Measurements from ENCODE around the gene AHR.
A peak's percentile ranks its signal among the peaks of the same experiment; 100 is the strongest.

The AHR gene

GRCh38 chr7:17385612-17386011 lies 87.2 kb downstream of the AHR start:
- Histone ChIP-seq H3K9me3 (ENCODE audit: control insufficient read depth, low read length) (no peaks in the 10 kb centered on the region), H2BK12ac (ENCODE audit: low read length in 2 of 2) (no peak overlapping the region), H2AFZ (ENCODE audit: low read depth, low read length) (no peak overlapping the region), H3K4me2 (ENCODE audit: low read length, poor library complexity, severe bottlenecking) (no peak overlapping the region), H4K8ac (ENCODE audit: low read length) (no peak overlapping the region), H3K14ac (ENCODE audit: low read length in 2 of 2) (no peak overlapping the region), H3K4me1 (ENCODE audit: control insufficient read depth, insufficient read depth, low read depth, low read length) (no peaks in the 10 kb centered on the region), H4K91ac (ENCODE audit: low read length) (no peak overlapping the region), H3K79me1 (replicated peaks; ENCODE audit: low read length, poor library complexity, severe bottlenecking) (peaks cover 2% of the 10 kb centered on the region), H3K27me3 (ENCODE audit: control insufficient read depth in 1 of 2, insufficient read depth in 1 of 2, low read length in 2 of 2) (no peaks in the 10 kb centered on the region), H2BK120ac (ENCODE audit: low read depth, low read length) (no peak overlapping the region), H2AK5ac (ENCODE audit: low read length, severe bottlenecking) (no peak overlapping the region), H3K18ac (ENCODE audit: low read depth in 1 of 2, low read length in 2 of 2) (no peak overlapping the region), H3K4ac (ENCODE audit: low read depth in 1 of 2, low read length in 2 of 2) (no peak overlapping the region), H2BK15ac (ENCODE audit: low read depth, poor library complexity, severe bottlenecking) (no peak overlapping the region), H3K9ac (ENCODE audit: low read length) (no peak overlapping the region), H3K36me3 (ENCODE audit: control insufficient read depth in 1 of 2, insufficient read depth in 2 of 2, low read depth in 1 of 2, low read length in 2 of 2) (no peaks in the 10 kb centered on the region), H3K4me3 (ENCODE audit: insufficient read depth in 1 of 2, low read depth in 1 of 2, low read length in 2 of 2) (no peak overlapping the region), H3K23ac (ENCODE audit: low read length in 2 of 2) (no peak overlapping the region), H2BK5ac (ENCODE audit: low read depth, low read length, poor library complexity, severe bottlenecking) (no peak overlapping the region), H3K27ac (ENCODE audit: low read length, poor library complexity, severe bottlenecking) (no peak overlapping the region)
- no peak for DNase-seq

DNA sequence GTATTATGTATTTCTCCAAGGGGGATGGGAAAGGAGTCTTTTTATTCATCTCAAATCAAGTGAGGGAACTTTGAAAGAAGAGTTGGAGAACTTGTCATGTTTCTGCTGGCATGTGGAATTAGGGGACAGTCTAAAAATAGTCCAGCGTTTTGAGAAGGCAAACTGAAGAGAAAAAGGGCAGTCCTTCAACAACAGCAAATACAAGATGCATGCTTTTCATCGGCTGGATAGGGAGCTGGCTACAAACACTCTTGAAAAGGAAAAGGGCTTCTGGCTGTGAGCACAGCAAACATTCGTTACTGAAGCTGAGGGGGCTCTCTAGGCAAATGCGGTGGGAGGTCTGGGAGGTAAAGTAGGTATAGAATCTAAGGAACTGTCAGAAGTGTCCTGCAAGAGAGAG lies 91.9 kb downstream of the AHR start:
- Histone ChIP-seq H3K27me3 (ENCODE audit: control insufficient read depth in 1 of 2, insufficient read depth in 1 of 2, low read length in 2 of 2) (no peaks in the 10 kb centered on the region), H4K8ac (ENCODE audit: low read length) (no peak overlapping the region), H3K9me3 (ENCODE audit: control insufficient read depth, low read length) (peaks cover 9% of the 10 kb centered on the region), H3K4ac (ENCODE audit: low read depth in 1 of 2, low read length in 2 of 2) (peak overlapping the region in 1 of 2 experiments; percentile 10), H2BK12ac (ENCODE audit: low read length in 2 of 2) (peak overlapping the region in 1 of 2 experiments; percentile 48), H3K27ac (ENCODE audit: low read length, poor library complexity, severe bottlenecking) (no peak overlapping the region), H3K4me1 (ENCODE audit: control insufficient read depth, insufficient read depth, low read depth, low read length) (no peaks in the 10 kb centered on the region), H3K14ac (ENCODE audit: low read length in 2 of 2) (no peak overlapping the region), H2BK5ac (ENCODE audit: low read depth, low read length, poor library complexity, severe bottlenecking) (no peak overlapping the region), H2AK5ac (ENCODE audit: low read length, severe bottlenecking) (no peak overlapping the region), H2AFZ (ENCODE audit: low read depth, low read length) (no peak overlapping the region), H2BK120ac (ENCODE audit: low read depth, low read length) (no peak overlapping the region), H3K36me3 (ENCODE audit: control insufficient read depth in 1 of 2, insufficient read depth in 2 of 2, low read depth in 1 of 2, low read length in 2 of 2) (peaks cover 0 to 3% of the 10 kb centered on the region in 2 experiments), H3K4me2 (ENCODE audit: low read length, poor library complexity, severe bottlenecking) (no peak overlapping the region), H3K23ac (ENCODE audit: low read length in 2 of 2) (no peak overlapping the region), H3K18ac (ENCODE audit: low read depth in 1 of 2, low read length in 2 of 2) (no peak overlapping the region), H3K9ac (ENCODE audit: low read length) (no peak overlapping the region), H3K4me3 (ENCODE audit: insufficient read depth in 1 of 2, low read depth in 1 of 2, low read length in 2 of 2) (no peak overlapping the region), H4K91ac (ENCODE audit: low read length) (no peak overlapping the region), H2BK15ac (ENCODE audit: low read depth, poor library complexity, severe bottlenecking) (no peak overlapping the region), H3K79me1 (replicated peaks; ENCODE audit: low read length, poor library complexity, severe bottlenecking) (no peaks in the 10 kb centered on the region)
- no peak for DNase-seq
- WGBS, result 90% methylated on average over 4 of the region's 4 CpGs

DNA sequence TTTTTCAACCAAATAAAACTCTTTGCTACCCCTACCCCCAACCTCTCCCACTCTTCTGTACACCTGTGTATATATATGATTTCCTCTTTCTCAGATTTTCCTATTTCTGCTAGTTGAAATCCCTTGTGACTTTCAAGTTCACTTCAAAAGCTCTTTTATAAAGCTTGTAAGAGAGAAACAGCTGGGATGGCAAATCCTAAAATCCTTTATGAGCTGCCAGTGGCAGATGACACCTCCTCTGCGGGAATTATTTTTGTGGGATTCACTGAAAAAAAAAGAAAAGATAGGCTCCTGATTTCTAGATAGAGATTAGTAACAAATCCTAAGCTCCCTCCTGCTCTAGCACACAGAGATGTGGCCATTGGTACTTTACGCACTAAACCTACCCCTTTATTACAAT lies 92.9 kb downstream of the AHR start:
- no peak overlapping the region for H4K91ac ChIP-seq (ENCODE audit: low read length)
- no peak overlapping the region for H3K14ac ChIP-seq (ENCODE audit: low read length in 2 of 2)
- H2AFZ ChIP-seq (ENCODE audit: low read depth, low read length), result no peak overlapping the region
- peaks cover 0 to 3% of the 10 kb centered on the region in 2 experiments for H3K36me3 ChIP-seq (ENCODE audit: control insufficient read depth in 1 of 2, insufficient read depth in 2 of 2, low read depth in 1 of 2, low read length in 2 of 2)
- no peak overlapping the region for H3K23ac ChIP-seq (ENCODE audit: low read length in 2 of 2)
- no peak overlapping the region for H4K8ac ChIP-seq (ENCODE audit: low read length)
- no peak overlapping the region for H3K27ac ChIP-seq (ENCODE audit: low read length, poor library complexity, severe bottlenecking)
- H3K18ac ChIP-seq (ENCODE audit: low read depth in 1 of 2, low read length in 2 of 2), result no peak overlapping the region
- H3K9me3 ChIP-seq (ENCODE audit: control insufficient read depth, low read length), result peaks cover 9% of the 10 kb centered on the region
- H2AK5ac ChIP-seq (ENCODE audit: low read length, severe bottlenecking), result no peak overlapping the region
- no peak overlapping the region for H2BK15ac ChIP-seq (ENCODE audit: low read depth, poor library complexity, severe bottlenecking)
- no peak overlapping the region for H3K9ac ChIP-seq (ENCODE audit: low read length)
- no peak overlapping the region for H3K4me3 ChIP-seq (ENCODE audit: insufficient read depth in 1 of 2, low read depth in 1 of 2, low read length in 2 of 2)
- H2BK12ac ChIP-seq (ENCODE audit: low read length in 2 of 2), result no peak overlapping the region
- WGBS, result 98% methylated on average over 2 of the region's 2 CpGs
- H3K4me1 ChIP-seq (ENCODE audit: control insufficient read depth, insufficient read depth, low read depth, low read length), result no peaks in the 10 kb centered on the region
- no peak overlapping the region for H2BK5ac ChIP-seq (ENCODE audit: low read depth, low read length, poor library complexity, severe bottlenecking)
- no peaks in the 10 kb centered on the region for H3K27me3 ChIP-seq (ENCODE audit: control insufficient read depth in 1 of 2, insufficient read depth in 1 of 2, low read length in 2 of 2)
- no peak overlapping the region for H3K4me2 ChIP-seq (ENCODE audit: low read length, poor library complexity, severe bottlenecking)
- no peaks in the 10 kb centered on the region for H3K79me1 ChIP-seq (replicated peaks; ENCODE audit: low read length, poor library complexity, severe bottlenecking)
- no peak for DNase-seq
- H3K4ac ChIP-seq (ENCODE audit: low read depth in 1 of 2, low read length in 2 of 2), result no peak overlapping the region
- H2BK120ac ChIP-seq (ENCODE audit: low read depth, low read length), result no peak overlapping the region

DNA sequence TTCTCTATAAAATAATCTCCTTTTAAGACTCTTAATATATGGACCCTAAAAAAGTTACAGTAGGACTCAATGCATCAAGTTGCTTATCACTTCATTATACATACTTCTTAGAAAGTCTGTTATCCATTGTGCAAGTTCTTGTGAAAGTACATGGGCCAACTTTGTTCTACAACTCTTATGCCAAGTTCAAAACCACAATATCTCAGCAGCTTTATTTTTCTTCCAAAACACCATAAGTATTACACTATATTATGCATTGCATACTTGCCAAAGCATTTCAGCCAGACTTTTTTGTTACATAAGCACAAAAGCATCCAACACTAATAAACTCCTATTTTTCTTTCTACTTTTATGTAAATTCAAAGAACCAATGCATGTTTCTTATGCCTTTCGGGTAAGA lies 94.4 kb downstream of the AHR start:
- 100% methylated on average over 1 of the region's 1 CpG for WGBS
- DNase-seq, result no peak

More for the DNA sequence above, 94.4 kb downstream of the AHR start:
- Histone ChIP-seq H4K8ac (ENCODE audit: low read length) (no peak overlapping the region), H3K4me3 (ENCODE audit: insufficient read depth in 1 of 2, low read depth in 1 of 2, low read length in 2 of 2) (no peak overlapping the region), H2AFZ (ENCODE audit: low read depth, low read length) (no peak overlapping the region), H2BK12ac (ENCODE audit: low read length in 2 of 2) (no peak overlapping the region), H3K9me3 (ENCODE audit: control insufficient read depth, low read length) (peaks cover 9% of the 10 kb centered on the region), H3K4me1 (ENCODE audit: control insufficient read depth, insufficient read depth, low read depth, low read length) (no peaks in the 10 kb centered on the region), H4K91ac (ENCODE audit: low read length) (no peak overlapping the region), H3K23ac (ENCODE audit: low read length in 2 of 2) (no peak overlapping the region), H3K27ac (ENCODE audit: low read length, poor library complexity, severe bottlenecking) (no peak overlapping the region), H3K18ac (ENCODE audit: low read depth in 1 of 2, low read length in 2 of 2) (no peak overlapping the region), H3K4me2 (ENCODE audit: low read length, poor library complexity, severe bottlenecking) (no peak overlapping the region), H2AK5ac (ENCODE audit: low read length, severe bottlenecking) (no peak overlapping the region), H2BK120ac (ENCODE audit: low read depth, low read length) (no peak overlapping the region), H3K9ac (ENCODE audit: low read length) (no peak overlapping the region), H3K79me1 (replicated peaks; ENCODE audit: low read length, poor library complexity, severe bottlenecking) (no peaks in the 10 kb centered on the region), H3K36me3 (ENCODE audit: control insufficient read depth in 1 of 2, insufficient read depth in 2 of 2, low read depth in 1 of 2, low read length in 2 of 2) (peaks cover 0 to 3% of the 10 kb centered on the region in 2 experiments), H3K14ac (ENCODE audit: low read length in 2 of 2) (no peak overlapping the region), H3K4ac (ENCODE audit: low read depth in 1 of 2, low read length in 2 of 2) (no peak overlapping the region), H2BK15ac (ENCODE audit: low read depth, poor library complexity, severe bottlenecking) (no peak overlapping the region), H3K27me3 (ENCODE audit: control insufficient read depth in 1 of 2, insufficient read depth in 1 of 2, low read length in 2 of 2) (no peaks in the 10 kb centered on the region), H2BK5ac (ENCODE audit: low read depth, low read length, poor library complexity, severe bottlenecking) (no peak overlapping the region)
